ENCODE results near the gene CCL20.

DNA sequence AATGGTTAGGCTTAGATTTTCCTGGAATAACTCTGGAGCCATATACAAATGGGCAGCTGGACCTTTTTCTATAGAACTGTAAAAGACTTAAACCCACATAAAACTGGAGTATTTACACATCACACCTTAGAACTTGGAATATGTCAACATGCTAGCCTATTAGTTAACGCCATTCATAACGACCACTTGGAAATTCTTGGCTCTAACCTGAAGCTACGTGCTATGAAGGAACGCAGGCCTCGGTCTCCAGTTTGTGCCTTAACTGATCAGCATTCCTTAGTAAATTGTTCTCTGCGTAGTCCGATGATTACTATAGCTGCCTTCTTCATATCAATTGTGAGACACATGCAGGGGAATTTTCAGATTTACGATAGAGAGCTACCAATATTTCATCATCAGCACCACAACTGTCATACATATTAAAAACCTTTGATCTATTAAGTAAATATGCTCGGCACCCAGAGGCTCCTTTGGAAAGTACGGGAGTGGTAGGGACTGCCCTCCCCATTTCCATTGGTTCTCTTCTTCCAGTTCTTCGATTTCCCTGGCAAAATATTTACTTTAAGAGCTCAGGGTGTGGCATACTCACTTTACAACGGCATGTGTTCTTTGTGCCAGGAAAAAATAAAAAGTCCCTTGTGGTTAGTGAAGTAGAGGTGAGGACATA, 17.5 kb upstream of the CCL20 start:
- TF ChIP-seq CTCF (IDR thresholded peaks at IDR 0.05; ENCODE audit: poor library complexity, severe bottlenecking) (no peak), EP300 (conservative IDR thresholded peaks at IDR 0.05; ENCODE audit: poor library complexity, severe bottlenecking) (no peak), RAD21 (conservative IDR thresholded peaks at IDR 0.05) (no peak), POLR2AphosphoS5 (IDR thresholded peaks at IDR 0.05) (no peak), EZH2 (IDR thresholded peaks at IDR 0.05; ENCODE audit: borderline replicate concordance, insufficient read depth, low read length, poor library complexity, severe bottlenecking) (no peak), TAF1 (IDR thresholded peaks at IDR 0.05; ENCODE audit: low read depth) (no peak)
- TF ChIP-seq, protein P1, sequence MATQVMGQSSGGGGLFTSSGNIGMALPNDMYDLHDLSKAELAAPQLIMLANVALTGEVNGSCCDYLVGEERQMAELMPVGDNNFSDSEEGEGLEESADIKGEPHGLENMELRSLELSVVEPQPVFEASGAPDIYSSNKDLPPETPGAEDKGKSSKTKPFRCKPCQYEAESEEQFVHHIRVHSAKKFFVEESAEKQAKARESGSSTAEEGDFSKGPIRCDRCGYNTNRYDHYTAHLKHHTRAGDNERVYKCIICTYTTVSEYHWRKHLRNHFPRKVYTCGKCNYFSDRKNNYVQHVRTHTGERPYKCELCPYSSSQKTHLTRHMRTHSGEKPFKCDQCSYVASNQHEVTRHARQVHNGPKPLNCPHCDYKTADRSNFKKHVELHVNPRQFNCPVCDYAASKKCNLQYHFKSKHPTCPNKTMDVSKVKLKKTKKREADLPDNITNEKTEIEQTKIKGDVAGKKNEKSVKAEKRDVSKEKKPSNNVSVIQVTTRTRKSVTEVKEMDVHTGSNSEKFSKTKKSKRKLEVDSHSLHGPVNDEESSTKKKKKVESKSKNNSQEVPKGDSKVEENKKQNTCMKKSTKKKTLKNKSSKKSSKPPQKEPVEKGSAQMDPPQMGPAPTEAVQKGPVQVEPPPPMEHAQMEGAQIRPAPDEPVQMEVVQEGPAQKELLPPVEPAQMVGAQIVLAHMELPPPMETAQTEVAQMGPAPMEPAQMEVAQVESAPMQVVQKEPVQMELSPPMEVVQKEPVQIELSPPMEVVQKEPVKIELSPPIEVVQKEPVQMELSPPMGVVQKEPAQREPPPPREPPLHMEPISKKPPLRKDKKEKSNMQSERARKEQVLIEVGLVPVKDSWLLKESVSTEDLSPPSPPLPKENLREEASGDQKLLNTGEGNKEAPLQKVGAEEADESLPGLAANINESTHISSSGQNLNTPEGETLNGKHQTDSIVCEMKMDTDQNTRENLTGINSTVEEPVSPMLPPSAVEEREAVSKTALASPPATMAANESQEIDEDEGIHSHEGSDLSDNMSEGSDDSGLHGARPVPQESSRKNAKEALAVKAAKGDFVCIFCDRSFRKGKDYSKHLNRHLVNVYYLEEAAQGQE (IDR thresholded peaks at IDR 0.05; ENCODE audit: borderline replicate concordance), result no peak
